ENCODE results near the gene CMTM6.

CMTM6 gene

GRCh38 chr3:32483772-32484171, 18.9 kb downstream of the CMTM6 start:
- Histone ChIP-seq H3K27ac (ENCODE audit: low read length, poor library complexity, severe bottlenecking) (no peak overlapping the region), H3K23ac (ENCODE audit: low read length in 2 of 2) (no peak overlapping the region), H2AK5ac (ENCODE audit: low read length, severe bottlenecking) (no peak overlapping the region), H3K4me2 (ENCODE audit: low read length, poor library complexity, severe bottlenecking) (no peak overlapping the region), H3K9me3 (ENCODE audit: control insufficient read depth, low read length) (no peaks in the 10 kb centered on the region), H3K4me3 (ENCODE audit: insufficient read depth in 1 of 2, low read depth in 1 of 2, low read length in 2 of 2) (no peak overlapping the region), H2BK5ac (ENCODE audit: low read depth, low read length, poor library complexity, severe bottlenecking) (no peak overlapping the region), H3K14ac (ENCODE audit: low read length in 2 of 2) (no peak overlapping the region), H3K9ac (ENCODE audit: low read length) (no peak overlapping the region), H2BK12ac (ENCODE audit: low read length in 2 of 2) (no peak overlapping the region), H2BK15ac (ENCODE audit: low read depth, poor library complexity, severe bottlenecking) (no peak overlapping the region), H3K36me3 (ENCODE audit: control insufficient read depth in 1 of 2, insufficient read depth in 2 of 2, low read depth in 1 of 2, low read length in 2 of 2) (peaks cover 6 to 62% of the 10 kb centered on the region in 2 experiments), H2BK120ac (ENCODE audit: low read depth, low read length) (no peak overlapping the region), H4K91ac (ENCODE audit: low read length) (no peak overlapping the region), H4K8ac (ENCODE audit: low read length) (no peak overlapping the region), H3K4ac (ENCODE audit: low read depth in 1 of 2, low read length in 2 of 2) (no peak overlapping the region), H3K18ac (ENCODE audit: low read depth in 1 of 2, low read length in 2 of 2) (no peak overlapping the region), H2AFZ (ENCODE audit: low read depth, low read length) (no peak overlapping the region), H3K27me3 (ENCODE audit: control insufficient read depth in 1 of 2, insufficient read depth in 1 of 2, low read length in 2 of 2) (no peaks in the 10 kb centered on the region), H3K4me1 (ENCODE audit: control insufficient read depth, insufficient read depth, low read depth, low read length) (no peaks in the 10 kb centered on the region), H3K79me1 (replicated peaks; ENCODE audit: low read length, poor library complexity, severe bottlenecking) (peaks cover 12% of the 10 kb centered on the region)
- WGBS: no CpG with 5 or more reads among the region's 1 CpG
- DNase-seq: no peak

- Histone ChIP-seq H2AFZ (ENCODE audit: low read depth, low read length) (no peak overlapping the region), H3K4ac (ENCODE audit: low read depth in 1 of 2, low read length in 2 of 2) (no peak overlapping the region), H3K79me1 (replicated peaks; ENCODE audit: low read length, poor library complexity, severe bottlenecking) (peaks cover 12% of the 10 kb centered on the region), H2BK5ac (ENCODE audit: low read depth, low read length, poor library complexity, severe bottlenecking) (no peak overlapping the region), H3K14ac (ENCODE audit: low read length in 2 of 2) (no peak overlapping the region), H4K91ac (ENCODE audit: low read length) (no peak overlapping the region), H3K18ac (ENCODE audit: low read depth in 1 of 2, low read length in 2 of 2) (no peak overlapping the region), H2BK12ac (ENCODE audit: low read length in 2 of 2) (no peak overlapping the region), H4K8ac (ENCODE audit: low read length) (no peak overlapping the region), H3K4me1 (ENCODE audit: control insufficient read depth, insufficient read depth, low read depth, low read length) (no peaks in the 10 kb centered on the region), H2BK15ac (ENCODE audit: low read depth, poor library complexity, severe bottlenecking) (no peak overlapping the region), H3K27me3 (ENCODE audit: control insufficient read depth in 1 of 2, insufficient read depth in 1 of 2, low read length in 2 of 2) (no peaks in the 10 kb centered on the region), H3K23ac (ENCODE audit: low read length in 2 of 2) (no peak overlapping the region), H2AK5ac (ENCODE audit: low read length, severe bottlenecking) (no peak overlapping the region), H3K27ac (ENCODE audit: low read length, poor library complexity, severe bottlenecking) (no peak overlapping the region), H3K4me2 (ENCODE audit: low read length, poor library complexity, severe bottlenecking) (no peak overlapping the region), H3K9me3 (ENCODE audit: control insufficient read depth, low read length) (no peaks in the 10 kb centered on the region), H3K9ac (ENCODE audit: low read length) (no peak overlapping the region), H3K36me3 (ENCODE audit: control insufficient read depth in 1 of 2, insufficient read depth in 2 of 2, low read depth in 1 of 2, low read length in 2 of 2) (peaks cover 6 to 62% of the 10 kb centered on the region in 2 experiments), H2BK120ac (ENCODE audit: low read depth, low read length) (no peak overlapping the region), H3K4me3 (ENCODE audit: insufficient read depth in 1 of 2, low read depth in 1 of 2, low read length in 2 of 2) (no peak overlapping the region)
- no peak for DNase-seq
- no CpG with 5 or more reads among the region's 1 CpG for WGBS
Measured at GRCh38 chr3:32482693-32483092, 20.0 kb downstream of the CMTM6 start.

GRCh38 chr3:32481791-32482631, 20.6 kb downstream of the CMTM6 start:
- Histone ChIP-seq H2BK12ac (ENCODE audit: low read length in 2 of 2) (no peak overlapping the region), H3K36me3 (ENCODE audit: control insufficient read depth in 1 of 2, insufficient read depth in 2 of 2, low read depth in 1 of 2, low read length in 2 of 2) (peaks cover 6 to 56% of the 10 kb centered on the region in 2 experiments), H3K27me3 (ENCODE audit: control insufficient read depth in 1 of 2, insufficient read depth in 1 of 2, low read length in 2 of 2) (no peaks in the 10 kb centered on the region), H2AK5ac (ENCODE audit: low read length, severe bottlenecking) (no peak overlapping the region), H3K18ac (ENCODE audit: low read depth in 1 of 2, low read length in 2 of 2) (no peak overlapping the region), H4K8ac (ENCODE audit: low read length) (no peak overlapping the region), H3K23ac (ENCODE audit: low read length in 2 of 2) (no peak overlapping the region), H2AFZ (ENCODE audit: low read depth, low read length) (no peak overlapping the region), H3K4ac (ENCODE audit: low read depth in 1 of 2, low read length in 2 of 2) (no peak overlapping the region), H3K27ac (ENCODE audit: low read length, poor library complexity, severe bottlenecking) (no peak overlapping the region), H2BK15ac (ENCODE audit: low read depth, poor library complexity, severe bottlenecking) (no peak overlapping the region), H4K91ac (ENCODE audit: low read length) (no peak overlapping the region), H3K9me3 (ENCODE audit: control insufficient read depth, low read length) (no peaks in the 10 kb centered on the region), H3K4me2 (ENCODE audit: low read length, poor library complexity, severe bottlenecking) (no peak overlapping the region), H3K9ac (ENCODE audit: low read length) (no peak overlapping the region), H3K4me1 (ENCODE audit: control insufficient read depth, insufficient read depth, low read depth, low read length) (no peaks in the 10 kb centered on the region), H3K14ac (ENCODE audit: low read length in 2 of 2) (no peak overlapping the region), H2BK120ac (ENCODE audit: low read depth, low read length) (no peak overlapping the region), H3K4me3 (ENCODE audit: insufficient read depth in 1 of 2, low read depth in 1 of 2, low read length in 2 of 2) (no peak overlapping the region), H3K79me1 (replicated peaks; ENCODE audit: low read length, poor library complexity, severe bottlenecking) (peaks cover 12% of the 10 kb centered on the region), H2BK5ac (ENCODE audit: low read depth, low read length, poor library complexity, severe bottlenecking) (no peak overlapping the region)
- no peak for DNase-seq
- 98% methylated on average over 3 of the region's 3 CpGs for WGBS

GRCh38 chr3:32480604-32481003, 22.0 kb downstream of the CMTM6 start:
- Histone ChIP-seq H3K4me1 (ENCODE audit: control insufficient read depth, insufficient read depth, low read depth, low read length) (no peaks in the 10 kb centered on the region), H3K4ac (ENCODE audit: low read depth in 1 of 2, low read length in 2 of 2) (no peak overlapping the region), H3K4me3 (ENCODE audit: insufficient read depth in 1 of 2, low read depth in 1 of 2, low read length in 2 of 2) (no peak overlapping the region), H3K14ac (ENCODE audit: low read length in 2 of 2) (no peak overlapping the region), H3K9ac (ENCODE audit: low read length) (no peak overlapping the region), H2BK120ac (ENCODE audit: low read depth, low read length) (no peak overlapping the region), H2BK5ac (ENCODE audit: low read depth, low read length, poor library complexity, severe bottlenecking) (no peak overlapping the region), H3K27ac (ENCODE audit: low read length, poor library complexity, severe bottlenecking) (no peak overlapping the region), H3K18ac (ENCODE audit: low read depth in 1 of 2, low read length in 2 of 2) (no peak overlapping the region), H3K27me3 (ENCODE audit: control insufficient read depth in 1 of 2, insufficient read depth in 1 of 2, low read length in 2 of 2) (no peaks in the 10 kb centered on the region), H2AK5ac (ENCODE audit: low read length, severe bottlenecking) (no peak overlapping the region), H3K23ac (ENCODE audit: low read length in 2 of 2) (no peak overlapping the region), H3K36me3 (ENCODE audit: control insufficient read depth in 1 of 2, insufficient read depth in 2 of 2, low read depth in 1 of 2, low read length in 2 of 2) (peaks cover 2 to 44% of the 10 kb centered on the region in 2 experiments), H3K9me3 (ENCODE audit: control insufficient read depth, low read length) (no peaks in the 10 kb centered on the region), H3K4me2 (ENCODE audit: low read length, poor library complexity, severe bottlenecking) (no peak overlapping the region), H4K8ac (ENCODE audit: low read length) (no peak overlapping the region), H4K91ac (ENCODE audit: low read length) (no peak overlapping the region), H3K79me1 (replicated peaks; ENCODE audit: low read length, poor library complexity, severe bottlenecking) (peaks cover 9% of the 10 kb centered on the region), H2BK12ac (ENCODE audit: low read length in 2 of 2) (no peak overlapping the region), H2AFZ (ENCODE audit: low read depth, low read length) (no peak overlapping the region), H2BK15ac (ENCODE audit: low read depth, poor library complexity, severe bottlenecking) (no peak overlapping the region)
- no peak for DNase-seq
- no CpG with 5 or more reads among the region's 1 CpG for whole genome bisulfite sequencing
